GM19351 (cell line): ENCODE data around the gene CRTC1.
"Not testable (repeated sequence)": the region's sequence is repeated elsewhere in the genome, so short reads cannot be mapped to it uniquely, and the experiment has no call there.

ENCODE experiments used
- ATAC-seq: cut with Tn5 transposase; IDR thresholded peaks from one replicate; pipeline ENCODE4 v1.9.1; 2021; ENCODE audit warnings: mild to moderate bottlenecking, moderate library complexity; ENCODE audit not compliant: unreplicated experiment

Gene CRTC1

GRCh38 chr19:18723871-18724377, 40.4 kb downstream of the CRTC1 start:
- no peak for ATAC-seq

- ATAC-seq, result no peak
Measured at GRCh38 chr19:18725841-18726770, 42.6 kb downstream of the CRTC1 start.

GRCh38 chr19:18726846-18727245, 43.4 kb downstream of the CRTC1 start:
- no peak for ATAC-seq

- ATAC-seq, result not testable (repeated sequence)
Measured at GRCh38 chr19:18727602-18728001, 44.1 kb downstream of the CRTC1 start.

GRCh38 chr19:18729933-18730530, 46.6 kb downstream of the CRTC1 start:
- no peak for ATAC-seq

GRCh38 chr19:18730885-18731513, 47.5 kb downstream of the CRTC1 start:
- ATAC-seq, result no peak

GRCh38 chr19:18731562-18732008, 48.1 kb downstream of the CRTC1 start:
- no peak for ATAC-seq

- no peak for ATAC-seq
Measured at GRCh38 chr19:18733196-18733647, 49.7 kb downstream of the CRTC1 start.

- not testable (repeated sequence) for ATAC-seq
Measured at GRCh38 chr19:18733762-18734332, 50.4 kb downstream of the CRTC1 start.

- no peak for ATAC-seq
Measured at GRCh38 chr19:18735324-18735723, 51.8 kb downstream of the CRTC1 start.

- no peak for ATAC-seq
Measured at GRCh38 chr19:18735752-18736151, 52.3 kb downstream of the CRTC1 start.

GRCh38 chr19:18736415-18737336, 53.2 kb downstream of the CRTC1 start:
- ATAC-seq, result no peak

- no peak for ATAC-seq
Measured at GRCh38 chr19:18737337-18737953, 54.0 kb downstream of the CRTC1 start.

GRCh38 chr19:18737954-18738351, 54.5 kb downstream of the CRTC1 start:
- no peak for ATAC-seq

GRCh38 chr19:18738961-18739690, 55.6 kb downstream of the CRTC1 start:
- no peak for ATAC-seq

- no peak for ATAC-seq
Measured at GRCh38 chr19:18741124-18742121, 57.9 kb downstream of the CRTC1 start.

- no peak for ATAC-seq
Measured at GRCh38 chr19:18742324-18742723, 58.8 kb downstream of the CRTC1 start.
